HepG2 (cell line): Measurements from ENCODE around the gene NRP1. TPM values are rescaled to one million over a fixed set of nuclear protein-coding genes. Genes with fewer than 3 reads are reported as not detected.

Source experiments
- ATAC-seq: fragments of 200-7000 bp; cut with Tn5 transposase; 3 replicates; pipeline ENCODE4 v1.9.1; 2020; ENCODE audit warnings: mild to moderate bottlenecking, moderate library complexity
- BruUV-seq: library from RNA; stranded (reverse); fragments of 400-500 nt; replicated peaks from 2 replicates; lab custom pipeline; 2021; lab: Mats Ljungman, UMichigan
- CTCF ChIA-PET: fragments of 300-600 bp; formaldehyde crosslinking; extraction: SDS; loops from one replicate; lab custom pipeline; 2021; ENCODE audit warnings: low total read pairs, inconsistent platforms, low intra/inter-chr PET ratio; lab: Yijun Ruan, JAX
- POLR2A ChIA-PET: fragments of 350-600 bp; sonication (Branson Sonifier 250); formaldehyde crosslinking; loops from one replicate; lab custom pipeline; 2020; ENCODE audit warnings: antibody characterized with exemption, inconsistent platforms; lab: Yijun Ruan, JAX
- DNase-seq: peaks from one replicate; pipeline ENCODE4 v3.0.0-alpha.2; 2015; ENCODE audit warnings: low spot score
- FAIRE-seq: peaks from 3 replicates; lab custom pipeline; 2011; peaks lifted over from hg19 to GRCh38; lab: Jason Lieb, UNC
- H2AFZ ChIP-seq: one replicate; pipeline ENCODE4 v1.6.1; 2011; ENCODE audit warnings: low read length, inconsistent platforms
- H3K27ac ChIP-seq: fragments of 300-600 bp; 3 replicates; pipeline ENCODE4 v1.8.0; 2011; ENCODE audit warnings: mixed run types, mild to moderate bottlenecking, mixed read lengths, low read length, inconsistent platforms; ENCODE audit not compliant: insufficient read depth; ENCODE audit errors: extremely low read length
- H3K27me3 ChIP-seq, 2 experiments: fragments of 200-600 bp in 1 of 2; 2 replicates in 1 of 2; 3 replicates in 1 of 2; pipeline versions ENCODE4 v1.6.0 to v1.8.0; 2011; ENCODE audit warnings: low read length in 2 of 2, mild to moderate bottlenecking in 2 of 2, moderate library complexity in 2 of 2, inconsistent platforms in 1 of 2; ENCODE audit not compliant: insufficient read depth in 2 of 2, control insufficient read depth in 1 of 2
- H3K36me3 ChIP-seq, 2 experiments: fragments of 200-600 bp in 1 of 2; replicated peaks in 1 of 2; 2 replicates in 1 of 2; 3 replicates in 1 of 2; pipeline versions ENCODE4 v1.5.1 to v1.8.0; 2011; ENCODE audit warnings: low read length in 2 of 2, inconsistent platforms in 1 of 2; ENCODE audit not compliant: insufficient read depth in 2 of 2, control insufficient read depth in 1 of 2
- H3K4me1 ChIP-seq: 2 replicates; pipeline ENCODE4 v1.5.1; 2012; ENCODE audit warnings: low read length, inconsistent platforms; ENCODE audit not compliant: insufficient read depth
- H3K4me2 ChIP-seq: 2 replicates; pipeline ENCODE4 v1.6.0; 2011; ENCODE audit warnings: low read depth, low read length, inconsistent platforms
- H3K4me3 ChIP-seq, 3 experiments: fragments of 200-600 bp in 1 of 3; sonication (generic), shearing (Covaris generic) in 1 of 3; replicated peaks in 1 of 3; 2 replicates each; pipeline ENCODE4 v1.5.1; 2011 to 2016; ENCODE audit warnings: low read length in 3 of 3, inconsistent platforms in 2 of 3, low read depth in 2 of 3, mild to moderate bottlenecking in 2 of 3, control low read depth in 1 of 3, mixed read lengths in 1 of 3; ENCODE audit not compliant: insufficient read depth in 1 of 3
- H3K79me2 ChIP-seq: one replicate; pipeline ENCODE4 v1.6.1; 2011; ENCODE audit warnings: low read length, inconsistent platforms; ENCODE audit not compliant: insufficient read depth
- H3K9ac ChIP-seq: 2 replicates; pipeline ENCODE4 v1.6.0; 2011; ENCODE audit warnings: mild to moderate bottlenecking, low read depth, low read length, inconsistent platforms; ENCODE audit not compliant: insufficient read depth
- H3K9me3 ChIP-seq: 2 replicates; pipeline ENCODE4 v1.5.1; 2012; ENCODE audit warnings: mild to moderate bottlenecking, low read length
- H4K20me1 ChIP-seq: 2 replicates; pipeline ENCODE4 v1.6.0; 2011; ENCODE audit warnings: inconsistent platforms, mild to moderate bottlenecking, low read length, moderate library complexity; ENCODE audit not compliant: insufficient read depth
- BRD4 ChIP-seq: sonication (generic); formaldehyde crosslinking; IDR thresholded peaks from 2 replicates; pipeline ENCODE4 v1.4.0; 2020; ENCODE audit warnings: missing genetic modification reagents
- CEBPG ChIP-seq: IDR thresholded peaks from 2 replicates; pipeline ENCODE4 v1.6.1; 2016
- HDAC6 ChIP-seq: fragments of 200-600 bp; sonication (generic); IDR thresholded peaks from 2 replicates; pipeline ENCODE4 v1.7.0; 2017; ENCODE audit warnings: mild to moderate bottlenecking, antibody characterized with exemption, low read length, low read depth
- MXI1 ChIP-seq: IDR thresholded peaks from 3 replicates; pipeline ENCODE4 v1.6.1; 2012; ENCODE audit warnings: low read depth, low read length, inconsistent platforms, borderline replicate concordance
- MYC ChIP-seq: sonication (generic); formaldehyde crosslinking; IDR thresholded peaks from 2 replicates; pipeline ENCODE4 v1.9.0; 2021; ENCODE audit warnings: missing genetic modification reagents, borderline replicate concordance
- NFE2 ChIP-seq: sonication (generic); formaldehyde crosslinking; IDR thresholded peaks from 2 replicates; pipeline ENCODE4 v1.4.0; 2020; ENCODE audit warnings: missing genetic modification reagents
- PATZ1 ChIP-seq: sonication (generic); formaldehyde crosslinking; IDR thresholded peaks from 2 replicates; pipeline ENCODE4 v1.4.0; 2020; ENCODE audit warnings: missing genetic modification reagents
- SAFB2 ChIP-seq: sonication (generic); formaldehyde crosslinking; IDR thresholded peaks from 2 replicates; pipeline ENCODE4 v1.5.1; 2020; ENCODE audit warnings: missing genetic modification reagents, low read depth, mild to moderate bottlenecking, borderline replicate concordance
- SMYD3 ChIP-seq: sonication (generic); formaldehyde crosslinking; IDR thresholded peaks from 2 replicates; pipeline ENCODE4 v1.8.1; 2023; ENCODE audit warnings: mild to moderate bottlenecking, missing genetic modification reagents
- ZBTB20 ChIP-seq: sonication (generic); formaldehyde crosslinking; IDR thresholded peaks from 2 replicates; pipeline ENCODE4 v1.8.1; 2023; ENCODE audit warnings: missing genetic modification reagents, low read depth, mild to moderate bottlenecking, borderline replicate concordance
- ZC3H4 ChIP-seq: sonication (generic); formaldehyde crosslinking; IDR thresholded peaks from 2 replicates; pipeline ENCODE4 v1.4.0; 2020; ENCODE audit warnings: missing genetic modification reagents, borderline replicate concordance
- ZNF121 ChIP-seq: sonication (generic); formaldehyde crosslinking; IDR thresholded peaks from 2 replicates; pipeline ENCODE4 v1.5.0; 2020; ENCODE audit warnings: mild to moderate bottlenecking, missing genetic modification reagents
- ZNF230 ChIP-seq: sonication (generic); formaldehyde crosslinking; IDR thresholded peaks from 2 replicates; pipeline ENCODE4 v1.4.0; 2020; ENCODE audit warnings: mild to moderate bottlenecking, missing genetic modification reagents
- ZNF563 ChIP-seq: sonication (generic); formaldehyde crosslinking; IDR thresholded peaks from 2 replicates; pipeline ENCODE4 v1.8.0; 2022; ENCODE audit warnings: mild to moderate bottlenecking, moderate library complexity, missing genetic modification reagents
- ZNF614 ChIP-seq: IDR thresholded peaks from 2 replicates; pipeline ENCODE4 v1.6.1; 2018; ENCODE audit warnings: missing biosample characterization, missing genetic modification reagents, inconsistent platforms, borderline replicate concordance
- ZNF788 ChIP-seq: sonication (generic); formaldehyde crosslinking; IDR thresholded peaks from 2 replicates; pipeline ENCODE4 v1.5.0; 2020; ENCODE audit warnings: mild to moderate bottlenecking, missing genetic modification reagents, borderline replicate concordance
- ZSCAN30 ChIP-seq: sonication (generic); formaldehyde crosslinking; IDR thresholded peaks from 2 replicates; pipeline ENCODE4 v1.5.0; 2020; ENCODE audit warnings: mild to moderate bottlenecking, missing genetic modification reagents
- WGBS: methylation state at CpG from one replicate; pipeline ENCODE4 v1.1.6; 2017; ENCODE audit warnings: low lambda C conversion rate; 5-methylcytosine and 5-hydroxymethylcytosine counted together
- in situ Hi-C: cut with HindIII; loops from 2 replicates; pipeline ENCODE4 v1.10.0; 2017; ENCODE audit warnings: low pct_unique_long_range_greater_than_20kb; ENCODE audit not compliant: extremely low pct_ligation_motif_present
- intact Hi-C: fragments of 100-400 bp; cut with micrococcal nuclease; formaldehyde crosslinking; loops from one replicate; pipeline ENCODE4 v1.10.0; 2022; ENCODE audit not compliant: unreplicated experiment
- polyA plus RNA-seq, 8 experiments: library from polyadenylated mRNA; depleted of rRNA in 3 of 8; stranded (reverse) in 7 of 8; unstranded in 1 of 8; fragments of >200 nt; fragmentation: Illumina TruSeq in 4 of 8; extraction: Trizol in 4 of 8; gene quantifications; 2 replicates each; pipeline versions ENCODE4 v1.2.1 to v1.2.3, GENCODE V29; 2011 to 2016; ENCODE audit warnings: low read depth in 4 of 8, missing spikeins in 1 of 8, mixed read lengths in 1 of 8; ENCODE audit not compliant: insufficient read depth in 1 of 8
- total RNA-seq, 5 experiments: library from RNA; depleted of rRNA; stranded (reverse); fragments of >200 nt; fragmentation: Illumina TruSeq; extraction: Trizol; gene quantifications; 2 replicates each; pipeline ENCODE4 v1.2.3, GENCODE V29; 2016; ENCODE audit warnings: low read depth in 1 of 5
- TF ChIP-seq, protein P1 (sequence below): sonication (generic); formaldehyde crosslinking; IDR thresholded peaks from 2 replicates; pipeline ENCODE4 v1.4.0; 2020; ENCODE audit warnings: missing genetic modification reagents

Gene NRP1
- total and polyA plus RNA-seq, 2 of the 13 experiments (the other 11 are each of a cell fraction or from before 2014, with no cell fraction given) = 5.3 to 5.8 TPM

DNA sequence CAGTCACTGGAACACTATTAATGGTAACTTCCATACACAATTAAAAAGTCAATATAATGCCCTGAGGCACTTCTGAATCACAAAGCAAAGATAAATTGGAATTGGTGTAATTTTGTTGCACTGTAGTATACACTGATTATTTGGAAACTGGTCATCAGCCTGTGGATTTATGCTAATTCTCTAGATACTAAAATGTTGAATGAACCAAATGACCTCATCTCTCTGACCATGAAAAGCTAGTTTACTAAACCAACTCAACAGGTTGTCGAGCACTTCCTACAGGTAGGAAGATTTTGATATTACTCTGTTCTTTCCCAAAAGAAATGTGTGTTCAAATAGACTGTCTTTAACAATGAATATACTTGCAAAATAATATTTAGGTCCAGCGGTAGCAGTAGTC is 5.3 kb downstream of the NRP1 start:
- Histone ChIP-seq H3K9me3 (no peaks in the 10 kb centered on the region), H3K79me2 (peaks cover 2% of the 10 kb centered on the region), H3K4me3 (no peak overlapping the region), H2AFZ (no peak overlapping the region), H3K9ac (no peak overlapping the region), H4K20me1 (no peaks in the 10 kb centered on the region), H3K27me3 (peaks cover 0 to 7% of the 10 kb centered on the region in 2 experiments; a peak in 1 of 5 replicates), H3K36me3 (peaks cover 0 to 1% of the 10 kb centered on the region in 2 experiments; a peak in 2 of 5 replicates), H3K27ac (no peak overlapping the region), H3K4me2 (no peak overlapping the region), H3K4me1 (peaks cover 70% of the 10 kb centered on the region)
- BruUV-seq = no TSS peak
- WGBS = 100% methylated on average over 2 of the region's 2 CpGs
- FAIRE-seq (no peak), DNase-seq (no peak), ATAC-seq (no peak)
- intact Hi-C loops (no loop called here), in situ Hi-C loops (loop anchor here (25.0 kb wide), 1 partner anchor 1308 kb away; no protein-coding TSS in a partner anchor)
- ChIA-PET POLR2A (no interaction called here), CTCF (no interaction called here)
- TF ChIP-seq HDAC6 = no peak

GRCh38 chr10:33328253-33328652 is 6.2 kb downstream of the NRP1 start:
- Histone ChIP-seq H3K9ac (no peak overlapping the region), H3K4me3 (no peak overlapping the region), H4K20me1 (no peaks in the 10 kb centered on the region), H3K27me3 (no peaks in the 10 kb centered on the region), H3K36me3 (peaks cover 0 to 2% of the 10 kb centered on the region in 2 experiments; a peak in 2 of 5 replicates), H3K27ac (no peak overlapping the region), H3K4me2 (no peak overlapping the region), H3K79me2 (no peaks in the 10 kb centered on the region), H3K4me1 (peaks cover 63% of the 10 kb centered on the region), H3K9me3 (no peaks in the 10 kb centered on the region), H2AFZ (no peak overlapping the region)
- in situ Hi-C loops (loop anchor here (25.0 kb wide), 1 partner anchor 1309 kb away; no protein-coding TSS in a partner anchor), intact Hi-C loops (no loop called here)
- no peak for ATAC-seq
- 96% methylated on average over 3 of the region's 3 CpGs for WGBS
- CTCF ChIA-PET = no interaction called here
- no peak for DNase-seq
- no peak for FAIRE-seq
- no TSS peak for BruUV-seq
- POLR2A ChIA-PET = interaction anchor here (0.9 kb wide), 1 partner anchor 133 kb away, joined by 3 read pairs; no protein-coding TSS in a partner anchor
- TF ChIP-seq ZNF788 (CRISPR knock-in tag) (no peak), SMYD3 (CRISPR knock-in tag) (no peak), CEBPG (CRISPR knock-in tag) (no peak), ZNF121 (no peak), ZNF614 (no peak), ZNF230 (CRISPR knock-in tag) (no peak), NFE2 (CRISPR knock-in tag) (no peak), MYC (CRISPR knock-in tag) (no peak), ZSCAN30 (CRISPR knock-in tag) (no peak), BRD4 (CRISPR knock-in tag) (no peak), SAFB2 (no peak), ZBTB20 (CRISPR knock-in tag) (no peak), PATZ1 (CRISPR knock-in tag) (no peak), ZNF563 (CRISPR knock-in tag) (no peak), MXI1 (no peak), ZC3H4 (no peak)
- TF ChIP-seq, protein P1, sequence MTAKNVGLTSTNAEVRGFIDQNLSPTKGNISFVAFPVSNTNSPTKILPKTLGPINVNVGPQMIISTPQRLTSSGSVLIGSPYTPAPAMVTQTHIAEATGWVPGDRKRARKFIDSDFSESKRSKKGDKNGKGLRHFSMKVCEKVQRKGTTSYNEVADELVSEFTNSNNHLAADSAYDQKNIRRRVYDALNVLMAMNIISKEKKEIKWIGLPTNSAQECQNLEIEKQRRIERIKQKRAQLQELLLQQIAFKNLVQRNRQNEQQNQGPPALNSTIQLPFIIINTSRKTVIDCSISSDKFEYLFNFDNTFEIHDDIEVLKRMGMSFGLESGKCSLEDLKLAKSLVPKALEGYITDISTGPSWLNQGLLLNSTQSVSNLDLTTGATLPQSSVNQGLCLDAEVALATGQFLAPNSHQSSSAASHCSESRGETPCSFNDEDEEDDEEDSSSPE (CRISPR knock-in tag) = no peak
